ENCODE data around the gene ARV1.

The ARV1 gene

DNA sequence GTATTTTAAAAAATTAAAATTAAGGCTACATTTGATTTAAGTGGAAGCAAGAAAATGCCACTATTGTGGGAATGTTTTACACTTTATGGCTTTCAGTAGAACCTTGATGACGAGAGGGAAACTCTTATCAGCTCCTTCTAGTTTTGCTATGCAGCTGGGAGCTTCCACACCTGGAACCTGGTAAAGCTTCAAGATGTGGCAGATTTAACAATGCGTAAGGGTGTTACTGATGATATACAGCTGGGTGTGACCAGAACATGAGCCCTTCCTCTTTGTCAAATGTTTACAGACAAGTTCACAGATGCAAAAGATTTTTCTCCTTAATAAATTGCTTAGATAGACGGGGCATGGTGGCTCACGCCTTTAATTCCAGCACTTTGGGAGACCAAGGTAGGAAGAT, 20.5 kb upstream of the ARV1 start:
- H3K4me3 ChIP-seq (ENCODE audit: low read length) = no peak overlapping the region
- no peaks in the 10 kb centered on the region for H3K9me3 ChIP-seq (ENCODE audit: low read length)
- H3K4me1 ChIP-seq (ENCODE audit: insufficient read depth, low read length) = no peaks in the 10 kb centered on the region
- peaks cover 12% of the 10 kb centered on the region for H3K36me3 ChIP-seq (ENCODE audit: insufficient read depth, low read length)
- no peaks in the 10 kb centered on the region for H3K27me3 ChIP-seq (ENCODE audit: insufficient read depth, low read length)
- no peak overlapping the region for H2AFZ ChIP-seq (ENCODE audit: low read depth, low read length)

DNA sequence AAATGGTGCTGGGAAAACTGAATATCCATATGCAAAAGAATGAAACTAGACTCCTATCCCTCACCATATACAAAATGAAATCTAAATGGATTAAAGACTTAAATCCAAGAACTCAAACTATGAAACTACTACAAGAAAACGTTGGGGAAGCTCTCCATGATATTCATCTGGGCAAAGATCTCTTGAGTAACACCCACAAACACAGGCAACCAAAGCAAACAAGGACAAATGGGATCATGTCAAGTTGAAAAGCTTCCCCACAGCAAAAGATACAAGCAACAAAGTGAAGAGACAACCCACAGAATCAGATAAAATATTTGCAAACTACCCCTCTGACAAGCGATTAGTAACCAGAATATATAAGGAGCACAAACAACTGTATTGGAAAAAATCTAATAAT, 14.0 kb upstream of the ARV1 start:
- H3K36me3 ChIP-seq (ENCODE audit: insufficient read depth, low read length) = no peaks in the 10 kb centered on the region
- H3K27me3 ChIP-seq (ENCODE audit: insufficient read depth, low read length) = no peaks in the 10 kb centered on the region
- no peak overlapping the region for H2AFZ ChIP-seq (ENCODE audit: low read depth, low read length)
- H3K4me1 ChIP-seq (ENCODE audit: insufficient read depth, low read length) = no peaks in the 10 kb centered on the region
- H3K4me3 ChIP-seq (ENCODE audit: low read length) = no peak overlapping the region
- H3K9me3 ChIP-seq (ENCODE audit: low read length) = no peaks in the 10 kb centered on the region

DNA sequence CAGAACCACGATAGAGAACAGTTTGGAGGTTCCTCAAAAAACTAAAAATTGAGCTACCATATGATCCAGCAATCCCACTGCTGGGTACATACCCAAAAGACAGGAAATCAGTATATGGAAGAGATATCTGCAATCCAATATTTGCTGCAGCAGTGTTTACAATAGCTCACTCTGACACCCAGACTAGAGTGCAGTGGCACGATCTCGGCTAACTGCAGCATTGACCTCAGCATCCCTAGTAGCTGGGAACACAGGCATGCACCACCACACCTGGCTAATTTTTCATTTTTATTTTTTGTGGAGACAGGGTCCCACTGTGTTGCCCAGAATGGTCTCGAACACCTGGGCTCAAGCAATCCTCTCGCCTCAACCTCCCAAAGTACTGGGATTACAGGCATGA, 13.4 kb upstream of the ARV1 start:
- Histone ChIP-seq H3K27me3 (ENCODE audit: insufficient read depth, low read length) (no peaks in the 10 kb centered on the region), H2AFZ (ENCODE audit: low read depth, low read length) (no peak overlapping the region), H3K4me1 (ENCODE audit: insufficient read depth, low read length) (no peaks in the 10 kb centered on the region), H3K4me3 (ENCODE audit: low read length) (no peak overlapping the region), H3K9me3 (ENCODE audit: low read length) (no peaks in the 10 kb centered on the region), H3K36me3 (ENCODE audit: insufficient read depth, low read length) (no peaks in the 10 kb centered on the region)

DNA sequence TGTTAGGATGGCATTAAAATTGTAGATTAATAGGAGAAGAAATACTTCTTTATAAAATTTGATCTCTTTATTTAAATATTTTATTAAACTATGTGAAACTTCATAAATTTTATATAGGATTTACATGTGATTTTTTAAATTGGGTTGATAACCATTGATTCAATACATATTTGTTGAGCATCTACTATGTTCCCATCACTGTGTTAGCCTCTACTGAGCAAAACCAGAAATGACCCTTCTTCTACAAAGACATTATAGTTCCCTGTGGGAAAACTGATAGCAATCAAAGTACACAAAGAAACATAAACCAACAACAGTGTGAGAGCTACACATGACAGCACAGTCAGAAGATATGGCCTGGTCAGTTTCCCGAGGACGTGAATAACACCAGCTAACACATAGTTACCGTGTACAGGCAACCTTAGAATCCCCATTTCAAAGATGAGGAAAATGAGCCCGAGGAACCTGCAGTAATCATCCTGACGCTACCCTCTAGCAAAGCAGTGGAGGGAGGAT, 12.5 kb upstream of the ARV1 start:
- Histone ChIP-seq H3K4me1 (ENCODE audit: insufficient read depth, low read length) (no peaks in the 10 kb centered on the region), H2AFZ (ENCODE audit: low read depth, low read length) (no peak overlapping the region), H3K27me3 (ENCODE audit: insufficient read depth, low read length) (no peaks in the 10 kb centered on the region), H3K9me3 (ENCODE audit: low read length) (no peaks in the 10 kb centered on the region), H3K4me3 (ENCODE audit: low read length) (no peak overlapping the region), H3K36me3 (ENCODE audit: insufficient read depth, low read length) (no peaks in the 10 kb centered on the region)

DNA sequence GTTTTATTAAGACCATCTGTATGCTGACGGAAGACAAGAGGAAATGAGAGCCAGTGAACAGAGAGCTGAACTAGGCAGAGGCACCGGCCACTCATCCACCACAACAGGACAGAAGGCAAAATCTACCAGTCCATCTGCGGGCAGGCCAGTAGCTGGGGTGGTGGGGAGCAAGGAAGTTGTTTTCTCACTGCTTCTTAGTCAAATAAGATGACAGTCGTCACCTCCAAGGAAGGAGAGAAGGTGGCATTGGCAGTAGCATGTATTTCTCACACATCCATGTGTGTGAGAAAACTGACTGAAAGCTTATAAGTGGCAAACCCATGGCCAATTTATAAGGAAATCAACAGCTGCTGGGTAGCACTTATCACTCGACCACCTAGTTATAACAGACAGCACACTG, 8.5 kb upstream of the ARV1 start:
- H3K4me1 ChIP-seq (ENCODE audit: insufficient read depth, low read length) = no peaks in the 10 kb centered on the region
- no peak overlapping the region for H2AFZ ChIP-seq (ENCODE audit: low read depth, low read length)
- no peaks in the 10 kb centered on the region for H3K27me3 ChIP-seq (ENCODE audit: insufficient read depth, low read length)
- H3K9me3 ChIP-seq (ENCODE audit: low read length) = no peaks in the 10 kb centered on the region
- H3K4me3 ChIP-seq (ENCODE audit: low read length) = no peak overlapping the region
- H3K36me3 ChIP-seq (ENCODE audit: insufficient read depth, low read length) = no peaks in the 10 kb centered on the region

DNA sequence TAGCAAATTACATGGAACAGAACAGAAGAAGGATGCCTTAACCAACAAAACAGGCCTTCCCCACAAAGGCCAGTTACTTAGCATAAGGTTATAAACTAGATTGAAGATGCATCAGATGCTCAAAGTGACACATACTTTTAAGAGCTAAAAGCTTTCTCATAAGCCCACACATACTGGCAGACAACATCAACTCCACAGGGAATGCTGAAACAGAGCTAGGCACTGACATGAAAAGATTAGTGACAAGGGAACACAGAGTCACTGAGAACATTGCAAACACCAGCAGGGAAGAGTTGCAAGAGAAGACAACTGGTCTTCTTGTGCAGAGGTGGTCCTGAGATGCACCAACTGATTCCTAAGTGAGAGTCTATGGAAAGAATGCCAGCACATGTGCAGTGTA, 7.1 kb upstream of the ARV1 start:
- Histone ChIP-seq H3K4me1 (ENCODE audit: insufficient read depth, low read length) (no peaks in the 10 kb centered on the region), H2AFZ (ENCODE audit: low read depth, low read length) (no peak overlapping the region), H3K9me3 (ENCODE audit: low read length) (no peaks in the 10 kb centered on the region), H3K36me3 (ENCODE audit: insufficient read depth, low read length) (no peaks in the 10 kb centered on the region), H3K4me3 (ENCODE audit: low read length) (no peak overlapping the region), H3K27me3 (ENCODE audit: insufficient read depth, low read length) (no peaks in the 10 kb centered on the region)

DNA sequence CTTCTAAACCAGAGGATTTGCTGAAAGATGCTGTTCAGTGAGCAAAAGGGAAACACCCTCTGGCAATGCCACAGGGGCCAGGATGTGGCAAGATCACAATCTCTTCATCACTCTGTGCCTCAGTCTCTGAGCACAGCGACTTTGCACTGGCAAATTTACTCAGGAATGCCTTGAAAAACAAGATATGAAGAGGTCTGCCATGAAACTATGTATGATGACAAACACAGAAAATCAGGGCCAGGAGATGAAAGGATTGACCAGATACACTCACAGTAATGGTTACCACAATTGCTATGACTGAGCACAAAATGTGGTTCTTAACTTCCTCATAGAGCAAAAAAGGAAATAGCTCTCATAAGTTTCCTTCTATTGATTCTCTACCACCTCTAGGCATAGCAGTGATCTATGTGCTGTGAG, 6.0 kb upstream of the ARV1 start:
- no peak overlapping the region for H3K4me3 ChIP-seq (ENCODE audit: low read length)

DNA sequence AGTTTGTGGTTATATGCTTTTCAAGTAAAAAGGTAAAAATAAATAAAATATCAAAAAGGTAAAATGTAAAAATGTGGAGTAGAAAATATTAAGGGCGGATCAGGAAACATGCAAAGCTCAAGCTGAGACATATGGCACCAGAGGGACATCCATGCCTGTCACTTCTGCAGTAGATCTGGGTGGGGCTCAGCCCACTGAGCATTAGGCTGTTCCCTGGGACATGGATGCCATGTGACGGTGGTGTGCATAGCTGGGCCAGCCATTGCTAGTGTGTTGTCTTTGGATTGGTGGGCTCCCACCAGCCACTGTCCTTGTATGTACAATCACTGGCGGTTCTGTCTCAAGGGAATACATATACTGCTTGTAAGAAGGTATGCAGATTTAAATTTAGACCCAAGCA, 3.3 kb upstream of the ARV1 start:
- no peak overlapping the region for H2AFZ ChIP-seq (ENCODE audit: low read depth, low read length)
- no peaks in the 10 kb centered on the region for H3K27me3 ChIP-seq (ENCODE audit: insufficient read depth, low read length)
- no peaks in the 10 kb centered on the region for H3K36me3 ChIP-seq (ENCODE audit: insufficient read depth, low read length)
- no peaks in the 10 kb centered on the region for H3K9me3 ChIP-seq (ENCODE audit: low read length)
- H3K4me1 ChIP-seq (ENCODE audit: insufficient read depth, low read length) = peaks cover 13% of the 10 kb centered on the region
- H3K4me3 ChIP-seq (ENCODE audit: low read length) = no peak overlapping the region

More for the DNA sequence above, 6.0 kb upstream of the ARV1 start:
- Histone ChIP-seq H2AFZ (ENCODE audit: low read depth, low read length) (no peak overlapping the region), H3K9me3 (ENCODE audit: low read length) (no peaks in the 10 kb centered on the region), H3K4me1 (ENCODE audit: insufficient read depth, low read length) (peaks cover 6% of the 10 kb centered on the region), H3K27me3 (ENCODE audit: insufficient read depth, low read length) (no peaks in the 10 kb centered on the region), H3K36me3 (ENCODE audit: insufficient read depth, low read length) (no peaks in the 10 kb centered on the region)

DNA sequence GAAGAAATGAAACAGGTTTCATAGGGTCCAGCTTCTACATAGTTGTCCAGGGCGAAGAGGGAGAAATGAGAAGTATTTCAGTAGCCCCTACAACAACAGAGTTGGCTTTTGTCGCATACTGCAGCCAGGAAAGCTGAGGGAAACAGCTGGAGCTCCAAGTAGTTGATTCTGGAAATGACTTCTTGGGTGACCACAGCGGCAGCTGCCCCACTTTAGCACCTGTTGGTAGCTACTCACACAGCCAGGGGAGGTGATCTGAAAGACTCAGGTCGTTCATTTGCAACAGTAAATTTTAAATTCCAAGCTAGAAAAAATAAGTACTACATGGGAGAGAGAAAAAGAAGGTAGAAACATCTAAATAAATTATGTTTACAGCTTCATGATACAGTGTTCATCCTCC, 2.5 kb upstream of the ARV1 start:
- Histone ChIP-seq H2AFZ (ENCODE audit: low read depth, low read length) (no peak overlapping the region), H3K9me3 (ENCODE audit: low read length) (no peaks in the 10 kb centered on the region), H3K4me3 (ENCODE audit: low read length) (no peak overlapping the region), H3K4me1 (ENCODE audit: insufficient read depth, low read length) (peaks cover 13% of the 10 kb centered on the region), H3K36me3 (ENCODE audit: insufficient read depth, low read length) (peaks cover 7% of the 10 kb centered on the region), H3K27me3 (ENCODE audit: insufficient read depth, low read length) (no peaks in the 10 kb centered on the region)

DNA sequence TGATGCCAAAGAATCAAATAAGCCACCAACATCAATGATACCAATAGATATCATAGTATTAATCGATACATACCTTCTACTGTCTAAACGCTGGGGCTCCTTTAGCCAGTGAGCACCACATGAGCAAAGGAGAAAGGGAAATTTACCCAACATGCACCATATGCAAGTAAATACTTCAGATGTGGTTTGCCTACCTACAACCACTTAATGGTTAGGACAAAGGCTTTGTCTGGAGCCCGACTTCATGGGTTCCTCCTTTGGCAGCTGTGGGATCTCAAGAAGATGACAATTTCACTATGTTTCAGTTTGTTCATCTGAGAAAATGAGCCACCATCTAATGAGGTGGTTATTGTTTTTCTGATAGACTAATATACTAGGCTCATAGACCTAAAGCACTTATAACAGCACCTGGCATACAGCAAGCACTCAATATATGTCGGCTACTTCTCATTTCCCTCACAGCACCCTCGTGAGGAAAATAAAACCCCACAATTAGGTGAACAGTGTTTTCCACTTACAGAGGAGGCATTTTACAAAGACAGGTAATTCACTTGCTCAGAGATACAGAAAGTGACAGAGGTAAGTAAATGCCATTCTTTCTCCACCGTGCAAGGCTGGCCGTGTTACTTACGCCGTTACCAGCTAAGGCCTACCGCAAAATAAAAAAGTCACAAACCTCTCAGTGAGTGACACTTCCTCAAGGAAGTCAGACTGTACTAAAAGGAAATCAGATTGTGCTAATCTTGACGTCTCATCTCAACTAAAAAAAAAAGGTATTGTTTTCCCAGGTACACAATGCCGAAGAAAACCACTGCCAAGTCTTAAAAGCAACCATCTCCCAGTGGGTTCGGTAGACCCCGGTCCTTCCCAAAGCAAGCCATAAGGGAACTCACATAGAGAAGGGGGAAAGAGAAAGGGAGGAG, 1.8 kb upstream of the ARV1 start:
- peaks cover 13% of the 10 kb centered on the region for H3K4me1 ChIP-seq (ENCODE audit: insufficient read depth, low read length)
- H3K9me3 ChIP-seq (ENCODE audit: low read length) = no peaks in the 10 kb centered on the region
- H3K36me3 ChIP-seq (ENCODE audit: insufficient read depth, low read length) = peaks cover 13% of the 10 kb centered on the region
- H3K27me3 ChIP-seq (ENCODE audit: insufficient read depth, low read length) = no peaks in the 10 kb centered on the region
- H2AFZ ChIP-seq (ENCODE audit: low read depth, low read length) = no peak overlapping the region
- peak overlapping the region; percentile 75 for H3K4me3 ChIP-seq (ENCODE audit: low read length)

DNA sequence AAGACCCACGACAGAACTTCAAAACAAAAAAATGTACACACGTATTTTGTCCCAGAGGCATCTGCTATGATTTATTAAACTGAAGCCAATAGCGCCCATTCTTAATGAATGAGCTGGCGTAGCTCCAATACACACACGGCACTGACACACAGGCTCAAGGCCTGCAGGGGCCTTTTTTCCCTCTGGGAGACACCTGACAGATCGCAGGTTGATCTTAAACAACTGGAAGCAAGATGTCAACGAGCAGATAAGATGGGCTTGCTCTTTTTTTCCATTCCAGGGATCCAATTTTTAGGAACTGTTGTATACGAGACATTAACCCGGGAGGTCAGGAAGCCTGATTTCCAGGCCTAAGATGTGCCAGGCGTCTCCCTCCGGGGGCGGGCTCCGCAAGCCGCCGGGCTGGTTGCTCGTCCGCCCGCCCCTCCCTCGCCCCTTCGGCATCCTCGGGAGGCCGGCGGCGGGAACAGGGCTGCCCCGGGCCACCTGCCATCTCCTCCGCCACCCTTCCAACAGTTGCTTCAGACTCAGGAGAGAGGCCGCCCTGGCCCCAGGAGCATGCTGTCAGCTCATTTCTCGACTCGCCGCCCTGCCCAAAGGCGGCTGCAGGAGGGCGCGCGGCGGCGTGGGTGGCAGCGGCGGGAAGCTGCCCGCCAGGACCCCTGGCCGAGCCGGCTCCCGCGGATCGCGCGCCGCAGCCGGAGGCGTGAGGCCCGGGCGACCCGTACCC, 968 bp upstream of the ARV1 start:
- H3K9me3 ChIP-seq (ENCODE audit: low read length) = no peaks in the 10 kb centered on the region
- peaks cover 18% of the 10 kb centered on the region for H3K36me3 ChIP-seq (ENCODE audit: insufficient read depth, low read length)
- H2AFZ ChIP-seq (ENCODE audit: low read depth, low read length) = no peak overlapping the region
- H3K4me3 ChIP-seq (ENCODE audit: low read length) = peak overlapping the region; percentile 75
- no peaks in the 10 kb centered on the region for H3K27me3 ChIP-seq (ENCODE audit: insufficient read depth, low read length)
- peaks cover 13% of the 10 kb centered on the region for H3K4me1 ChIP-seq (ENCODE audit: insufficient read depth, low read length)

DNA sequence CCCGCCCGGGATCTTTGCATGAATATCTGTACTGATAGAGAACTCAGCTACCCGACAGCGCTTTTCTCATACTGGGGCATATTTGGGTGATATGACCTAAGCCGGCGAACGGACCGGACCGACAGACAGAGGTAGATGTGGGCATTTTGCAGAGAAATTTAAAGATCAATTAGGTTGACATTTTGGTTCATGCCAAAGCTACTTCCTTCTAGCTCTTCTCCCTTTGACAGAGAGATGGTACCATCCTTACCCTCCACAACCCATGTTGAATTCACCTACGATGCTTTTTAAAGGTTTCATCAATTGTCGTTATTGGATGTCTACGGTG, 459 bp downstream of the ARV1 start:
- H3K9me3 ChIP-seq (ENCODE audit: low read length) = no peaks in the 10 kb centered on the region
- no peaks in the 10 kb centered on the region for H3K27me3 ChIP-seq (ENCODE audit: insufficient read depth, low read length)
- H2AFZ ChIP-seq (ENCODE audit: low read depth, low read length) = peak overlapping the region; percentile 49
- peaks cover 13% of the 10 kb centered on the region for H3K4me1 ChIP-seq (ENCODE audit: insufficient read depth, low read length)
- peak overlapping the region; percentile 75 for H3K4me3 ChIP-seq (ENCODE audit: low read length)
- peaks cover 20% of the 10 kb centered on the region for H3K36me3 ChIP-seq (ENCODE audit: insufficient read depth, low read length)

DNA sequence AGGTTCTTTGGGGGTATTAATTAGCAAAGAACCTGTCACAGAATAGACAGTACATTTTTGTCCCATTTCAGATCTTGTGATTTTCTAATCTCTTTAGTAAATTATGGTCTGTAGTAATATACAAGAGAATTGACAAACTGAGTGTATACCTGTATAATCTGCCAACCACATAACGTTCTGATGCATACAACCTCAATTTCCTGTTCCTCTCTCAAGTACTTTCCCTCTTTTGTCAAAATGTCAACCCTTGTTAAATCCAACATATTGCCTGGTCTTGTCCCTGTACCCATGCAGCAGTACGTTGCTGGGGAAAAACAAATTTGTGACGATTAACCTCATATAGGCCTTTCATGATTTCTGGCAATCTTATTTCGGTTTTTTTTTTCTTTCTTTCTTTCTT, 1.1 kb downstream of the ARV1 start:
- peak overlapping the region; percentile 75 for H3K4me3 ChIP-seq (ENCODE audit: low read length)
- peaks cover 20% of the 10 kb centered on the region for H3K36me3 ChIP-seq (ENCODE audit: insufficient read depth, low read length)
- H3K9me3 ChIP-seq (ENCODE audit: low read length) = no peaks in the 10 kb centered on the region
- H3K27me3 ChIP-seq (ENCODE audit: insufficient read depth, low read length) = no peaks in the 10 kb centered on the region
- no peak overlapping the region for H2AFZ ChIP-seq (ENCODE audit: low read depth, low read length)
- peaks cover 13% of the 10 kb centered on the region for H3K4me1 ChIP-seq (ENCODE audit: insufficient read depth, low read length)

Measured in neuron (in vitro differentiated cells).